ENCODE measurements around the gene PKD1L1.
"Not testable (repeated sequence)": the region's sequence is repeated elsewhere in the genome, so short reads cannot be mapped to it uniquely, and the experiment has no call there.

The PKD1L1 gene

GRCh38 chr7:47814905-47815613 lies 133.2 kb downstream of the PKD1L1 start:
- no peak for DNase-seq

- no peak for DNase-seq
Observed at GRCh38 chr7:47813620-47814260, 134.5 kb downstream of the PKD1L1 start.

GRCh38 chr7:47812429-47813136 lies 135.7 kb downstream of the PKD1L1 start:
- DNase-seq, result no peak

GRCh38 chr7:47811632-47812380 lies 136.5 kb downstream of the PKD1L1 start:
- no peak for DNase-seq

- no peak for DNase-seq
Observed at GRCh38 chr7:47809387-47809786, 138.9 kb downstream of the PKD1L1 start.

- no peak for DNase-seq
Observed at GRCh38 chr7:47808321-47808720, 139.9 kb downstream of the PKD1L1 start.

GRCh38 chr7:47807756-47808155 lies 140.5 kb downstream of the PKD1L1 start:
- no peak for DNase-seq

- no peak for DNase-seq
Observed at GRCh38 chr7:47807126-47807525, 141.1 kb downstream of the PKD1L1 start.

GRCh38 chr7:47806701-47807103 lies 141.6 kb downstream of the PKD1L1 start:
- DNase-seq, result no peak

GRCh38 chr7:47804767-47805545 lies 143.3 kb downstream of the PKD1L1 start:
- no peak for DNase-seq

- DNase-seq, result no peak
Observed at GRCh38 chr7:47803846-47804245, 144.4 kb downstream of the PKD1L1 start.

GRCh38 chr7:47803025-47803424 lies 145.2 kb downstream of the PKD1L1 start:
- no peak for DNase-seq

- DNase-seq, result no peak
Observed at GRCh38 chr7:47801423-47801822, 146.8 kb downstream of the PKD1L1 start.

GRCh38 chr7:47799524-47799923 lies 148.7 kb downstream of the PKD1L1 start:
- no peak for DNase-seq

- no peak for DNase-seq
Observed at GRCh38 chr7:47796347-47796746, 151.9 kb downstream of the PKD1L1 start.

- no peak for DNase-seq
Observed at GRCh38 chr7:47795631-47796030, 152.6 kb downstream of the PKD1L1 start.

GRCh38 chr7:47795126-47795525 lies 153.1 kb downstream of the PKD1L1 start:
- not testable (repeated sequence) for DNase-seq

GRCh38 chr7:47794016-47794415 lies 154.2 kb downstream of the PKD1L1 start:
- DNase-seq, result no peak

- DNase-seq, result not testable (repeated sequence)
Observed at GRCh38 chr7:47793186-47793585, 155.1 kb downstream of the PKD1L1 start.

- no peak for DNase-seq
Observed at GRCh38 chr7:47792521-47793121, 155.6 kb downstream of the PKD1L1 start.

- DNase-seq, result no peak
Observed at GRCh38 chr7:47791682-47792081, 156.6 kb downstream of the PKD1L1 start.

- DNase-seq, result no peak
Observed at GRCh38 chr7:47788083-47788482, 160.2 kb downstream of the PKD1L1 start.

Data from cerebellar nuclear complex (tissue), 1 donor.